ENCODE measurements around the gene CERS1. TPM values are rescaled to one million over a fixed set of nuclear protein-coding genes. Genes with fewer than 3 reads are reported as not detected.

The CERS1 gene
- total and polyA plus RNA-seq, 3 donors from 2014 or later, result 43.0 to 73.2 (median 64.5) TPM

DNA sequence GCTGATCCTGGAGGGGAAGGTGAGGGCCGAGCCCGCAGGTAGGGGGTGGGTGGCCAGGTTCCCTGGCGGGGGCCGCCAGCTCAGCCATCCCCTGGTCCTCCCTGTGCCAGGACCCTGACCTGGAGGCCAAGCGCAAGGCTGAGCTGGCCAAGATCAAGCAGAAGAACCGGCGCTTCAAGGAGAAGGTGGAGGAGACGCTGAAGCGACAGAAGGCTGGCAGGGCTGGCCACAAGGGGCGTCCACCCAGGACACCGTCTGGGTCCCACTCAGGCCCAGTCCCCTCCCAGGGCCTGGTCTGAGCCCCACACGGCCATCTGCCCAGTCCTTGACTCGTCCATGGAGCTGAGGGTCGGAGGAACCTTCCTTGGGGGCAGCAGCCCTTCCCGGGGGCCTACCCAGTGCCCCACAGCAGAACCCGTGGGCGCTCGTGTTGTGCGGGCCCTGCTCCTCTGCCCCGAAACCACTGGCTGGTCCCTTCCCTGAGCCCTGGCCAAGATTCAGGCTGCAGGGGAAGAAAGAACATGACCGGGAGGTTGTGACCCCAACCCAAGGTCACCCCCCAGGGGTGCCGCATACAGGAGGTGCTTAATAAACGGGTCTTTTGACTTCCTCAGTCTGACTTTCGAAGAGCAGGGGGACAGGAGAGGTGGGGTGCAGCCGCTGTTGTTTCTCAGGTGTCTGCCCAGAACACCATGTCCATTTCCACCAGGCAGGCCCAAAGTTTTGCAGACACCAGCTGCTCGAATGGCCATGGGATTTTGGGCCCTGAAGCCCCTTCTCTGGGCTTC lies 32.3 kb upstream of the CERS1 start:
- Histone ChIP-seq H3K27ac (no peak overlapping the region), H3K36me3 (ENCODE audit: low read depth, missing control alignments) (no peaks in the 10 kb centered on the region), H3K4me1 (no peaks in the 10 kb centered on the region), H3K27me3 (no peaks in the 10 kb centered on the region), H3K4me3 (no peak overlapping the region), H3K9me3 (no peaks in the 10 kb centered on the region)
- 73 to 81% methylated on average over 15 to 26 of the region's 26 CpGs for WGBS, 2 donors
- no peak for DNase-seq
- intact Hi-C loops (cut with DNase I; ENCODE audit: low total_unique reads), result no loop called here
- TF ChIP-seq CTCF (IDR thresholded peaks at IDR 0.05) (no peak), POLR2A (IDR thresholded peaks at IDR 0.05) (no peak)

GRCh38 chr19:18924684-18925213 lies 28.8 kb upstream of the CERS1 start:
- H3K4me3 ChIP-seq, result no peak overlapping the region
- H3K36me3 ChIP-seq (ENCODE audit: low read depth, missing control alignments), result no peaks in the 10 kb centered on the region
- 90 to 95% methylated on average over 10 to 15 of the region's 15 CpGs for WGBS, 2 donors
- no peak overlapping the region for H3K27ac ChIP-seq
- H3K9me3 ChIP-seq, result no peaks in the 10 kb centered on the region
- intact Hi-C loops (cut with DNase I; ENCODE audit: low total_unique reads), result no loop called here
- H3K27me3 ChIP-seq, result no peaks in the 10 kb centered on the region
- TF ChIP-seq POLR2A (IDR thresholded peaks at IDR 0.05) (no peak), CTCF (IDR thresholded peaks at IDR 0.05) (no peak)
- H3K4me1 ChIP-seq, result peaks cover 8% of the 10 kb centered on the region
- DNase-seq, result no peak

DNA sequence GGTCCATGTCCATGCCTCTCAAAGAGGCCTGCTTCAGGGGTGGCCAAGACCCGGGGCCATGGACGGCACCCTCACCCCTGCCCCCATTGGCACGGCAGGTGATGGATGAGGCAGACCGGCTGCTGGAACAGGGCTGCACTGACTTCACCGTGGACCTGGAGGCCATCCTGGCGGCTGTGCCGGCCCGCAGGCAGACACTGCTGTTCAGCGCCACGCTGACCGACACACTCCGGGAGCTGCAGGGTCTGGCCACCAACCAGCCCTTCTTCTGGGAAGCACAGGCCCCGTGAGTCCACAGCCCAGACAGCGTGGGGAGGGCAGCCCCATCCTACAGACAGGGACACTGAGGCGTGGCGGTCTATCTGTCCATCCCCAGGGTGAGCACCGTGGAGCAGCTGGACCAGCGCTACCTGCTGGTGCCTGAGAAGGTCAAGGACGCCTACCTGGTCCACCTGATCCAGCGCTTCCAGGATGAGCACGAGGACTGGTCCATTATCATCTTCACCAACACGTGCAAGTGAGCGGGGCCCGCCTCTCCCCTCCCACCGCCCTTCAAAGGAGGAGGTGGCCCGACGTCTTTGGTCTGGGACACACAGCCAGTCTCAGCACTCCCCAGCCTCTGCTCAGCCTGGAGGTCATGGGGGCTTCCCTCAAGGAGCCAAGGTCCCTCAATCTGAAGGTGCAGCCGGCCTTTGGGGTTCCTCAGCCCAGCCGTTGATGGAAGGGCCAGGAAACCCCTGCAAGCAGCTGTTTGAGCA lies 26.4 kb upstream of the CERS1 start:
- TF ChIP-seq CTCF (IDR thresholded peaks at IDR 0.05) (no peak), POLR2A (IDR thresholded peaks at IDR 0.05) (no peak)
- Histone ChIP-seq H3K4me1 (peaks cover 17% of the 10 kb centered on the region), H3K27ac (no peak overlapping the region), H3K36me3 (ENCODE audit: low read depth, missing control alignments) (no peaks in the 10 kb centered on the region), H3K27me3 (no peaks in the 10 kb centered on the region), H3K4me3 (no peak overlapping the region), H3K9me3 (no peaks in the 10 kb centered on the region)
- intact Hi-C loops (cut with DNase I; ENCODE audit: low total_unique reads), result no loop called here
- DNase-seq, result no peak
- WGBS, 2 donors, result 84% methylated on average over 29 of the region's 29 CpGs; no CpG with 5 or more reads in 1 of the 2 donors

DNA sequence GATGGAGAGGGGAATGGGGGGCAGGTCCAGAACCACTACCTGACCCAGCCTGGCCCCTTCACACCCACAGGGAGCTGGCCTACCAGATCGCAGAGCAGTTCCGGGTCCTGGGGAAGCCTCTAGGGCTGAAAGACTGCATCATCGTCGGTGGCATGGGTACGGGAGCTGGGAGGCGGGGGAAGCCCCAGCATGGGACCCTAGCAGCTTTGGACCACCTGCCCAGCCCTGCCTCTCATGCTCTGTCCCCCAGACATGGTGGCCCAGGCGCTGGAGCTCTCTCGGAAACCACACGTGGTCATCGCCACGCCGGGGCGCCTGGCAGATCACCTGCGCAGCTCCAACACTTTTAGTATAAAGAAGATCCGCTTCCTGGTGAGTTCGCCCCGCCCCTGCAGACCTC lies 25.6 kb upstream of the CERS1 start:
- H3K4me3 ChIP-seq, result no peak overlapping the region
- no peaks in the 10 kb centered on the region for H3K27me3 ChIP-seq
- 90 to 97% methylated on average over 6 to 17 of the region's 17 CpGs for WGBS, 2 donors
- no peak overlapping the region for H3K27ac ChIP-seq
- no peaks in the 10 kb centered on the region for H3K9me3 ChIP-seq
- DNase-seq, result no peak
- no peaks in the 10 kb centered on the region for H3K36me3 ChIP-seq (ENCODE audit: low read depth, missing control alignments)
- TF ChIP-seq CTCF (IDR thresholded peaks at IDR 0.05) (no peak), POLR2A (IDR thresholded peaks at IDR 0.05) (no peak)
- H3K4me1 ChIP-seq, result peaks cover 20% of the 10 kb centered on the region
- intact Hi-C loops (cut with DNase I; ENCODE audit: low total_unique reads), result no loop called here

Measured in testis (tissue), 3 donors.